Small intestine (tissue), 7 donors: ENCODE results near the gene LTO1. TPM values are rescaled to one million over a fixed set of nuclear protein-coding genes. Genes with fewer than 3 reads are reported as not detected.

Experiments
- DNase-seq, 2 donors: peaks; one replicate each; pipeline versions ENCODE4 v3.0.0 to v3.0.0-alpha.2; 2013
- FAIRE-seq: peaks from 2 replicates; lab custom pipeline; 2012; peaks lifted over from hg19 to GRCh38; lab: Jason Lieb, UNC
- H3K27ac ChIP-seq, 3 donors: one replicate each; pipeline ENCODE4 v1.5.1; 2013; ENCODE audit warnings: low read length in 2 of 3, mild to moderate bottlenecking in 2 of 3, control low read depth in 1 of 3, inconsistent platforms in 1 of 3, low read depth in 1 of 3, moderate library complexity in 1 of 3
- H3K27me3 ChIP-seq, 3 donors: one replicate each; pipeline ENCODE4 v1.6.1; 2013; ENCODE audit warnings: low read length in 3 of 3, inconsistent platforms in 1 of 3; ENCODE audit not compliant: control insufficient read depth in 3 of 3, insufficient read depth in 3 of 3
- H3K36me3 ChIP-seq, 3 donors: one replicate each; pipeline ENCODE4 v1.6.1; 2013; ENCODE audit warnings: low read length in 3 of 3, inconsistent platforms in 1 of 3, low read depth in 1 of 3, mild to moderate bottlenecking in 1 of 3, moderate library complexity in 1 of 3; ENCODE audit not compliant: control insufficient read depth in 3 of 3, insufficient read depth in 2 of 3
- H3K4me1 ChIP-seq, 3 donors: one replicate each; pipeline ENCODE4 v1.6.1; 2013; ENCODE audit warnings: low read length in 2 of 3, inconsistent platforms in 1 of 3, low read depth in 1 of 3, mild to moderate bottlenecking in 1 of 3, moderate library complexity in 1 of 3; ENCODE audit not compliant: control insufficient read depth in 3 of 3, insufficient read depth in 2 of 3
- H3K4me3 ChIP-seq, 3 donors: one replicate each; pipeline ENCODE4 v1.5.1; 2013; ENCODE audit warnings: low read length in 3 of 3, control low read depth in 1 of 3, inconsistent platforms in 1 of 3, low read depth in 1 of 3, mild to moderate bottlenecking in 1 of 3, moderate library complexity in 1 of 3
- H3K9me3 ChIP-seq, 2 donors: one replicate each; pipeline ENCODE4 v1.6.1; 2013; ENCODE audit warnings: low read depth in 1 of 2, low read length in 1 of 2; ENCODE audit not compliant: control insufficient read depth in 2 of 2, insufficient read depth in 1 of 2
- WGBS, 3 donors: extraction: QIAGEN DNeasy Blood & Tissue Kit; methylation state at CpG; one replicate each; pipeline ENCODE4 v1.1.7; 2013; 5-methylcytosine and 5-hydroxymethylcytosine counted together
- polyA plus RNA-seq, 4 donors: library from polyadenylated mRNA; stranded (reverse) in 3 of 4; unstranded in 1 of 4; fragments of 200-250 nt in 3 of 4; fragments of 120-200 nt in 1 of 4; gene quantifications; one replicate each; pipeline versions ENCODE4 v1.2.1 to v1.2.3, GENCODE V29; 2013
- donor health status: healthy with polysubstance abuse.
- donor health status: control.
- donor health status: control.
- donor health status: Bipolar disorder and iron deficiency.
- donor health status: healthy.

LTO1 gene
- polyA plus RNA-seq, 4 donors = 14.6 to 21.1 (median 17.7) TPM

GRCh38 chr11:69715446-69715845, 40.3 kb upstream of the LTO1 start:
- Histone ChIP-seq H3K4me3 (no peak overlapping the region), H3K27me3 (peaks cover 2 to 33% (median 14%) of the 10 kb centered on the region in 3 donors), H3K9me3 (no peaks in the 10 kb centered on the region), H3K27ac (no peak overlapping the region), H3K4me1 (no peaks in the 10 kb centered on the region), H3K36me3 (no peaks in the 10 kb centered on the region)
- 82 to 90% (median 84%) methylated on average over 19 of the region's 19 CpGs for WGBS, 3 donors
- DNase-seq = no peak
- no peak for FAIRE-seq

GRCh38 chr11:69711822-69712801, 37.0 kb upstream of the LTO1 start:
- 58 to 68% (median 63%) methylated on average over 28 of the region's 28 CpGs for WGBS, 3 donors
- peaks cover 0 to 22% (median 0%) of the 10 kb centered on the region in 3 donors for H3K4me1 ChIP-seq
- no peaks in the 10 kb centered on the region for H3K36me3 ChIP-seq
- FAIRE-seq (no peak), DNase-seq (no peak)
- no peaks in the 10 kb centered on the region for H3K9me3 ChIP-seq
- no peak overlapping the region for H3K27ac ChIP-seq
- H3K27me3 ChIP-seq = peaks cover 2 to 8% (median 4%) of the 10 kb centered on the region in 3 donors
- H3K4me3 ChIP-seq = no peak overlapping the region

GRCh38 chr11:69708736-69709401, 33.7 kb upstream of the LTO1 start:
- Histone ChIP-seq H3K36me3 (no peaks in the 10 kb centered on the region), H3K4me1 (peaks cover 0 to 53% (median 3%) of the 10 kb centered on the region in 3 donors), H3K27ac (peak overlapping the region in 1 of 3 donors; percentile 59), H3K27me3 (peaks cover 6 to 20% (median 19%) of the 10 kb centered on the region in 3 donors), H3K4me3 (no peak overlapping the region), H3K9me3 (no peaks in the 10 kb centered on the region)
- FAIRE-seq = no peak
- peak in 1 of 2 donors; percentile 79 for DNase-seq
- WGBS, 3 donors = 53 to 62% (median 57%) methylated on average over 15 of the region's 15 CpGs

DNA sequence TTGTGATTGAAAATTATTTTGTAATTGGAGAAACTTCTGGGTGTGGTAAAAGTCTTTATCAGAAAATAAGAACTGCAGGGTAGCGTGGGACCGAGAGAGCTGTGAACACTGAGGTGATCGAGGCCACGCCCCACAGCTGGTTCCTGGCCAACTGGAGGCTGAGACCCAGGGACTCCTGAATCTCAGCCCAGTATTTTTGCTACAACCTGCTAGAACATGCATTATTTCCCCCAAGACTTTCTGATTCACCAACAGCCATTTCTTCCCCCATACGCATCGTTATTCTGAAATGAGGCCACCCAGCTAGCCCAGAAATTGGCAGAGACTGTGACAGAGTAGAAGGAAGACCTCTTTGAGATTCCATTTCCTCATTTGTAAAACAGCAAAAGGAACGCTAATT, 32.0 kb upstream of the LTO1 start:
- H3K27ac ChIP-seq = peak overlapping the region in 1 of 3 donors; percentile 80
- H3K27me3 ChIP-seq = peaks cover 18 to 35% (median 30%) of the 10 kb centered on the region in 3 donors
- peaks cover 0 to 4% of the 10 kb centered on the region in 2 donors for H3K9me3 ChIP-seq
- H3K4me3 ChIP-seq = no peak overlapping the region
- WGBS, 3 donors = 7 to 28% (median 17%) methylated on average over 7 of the region's 7 CpGs
- no peak for FAIRE-seq
- DNase-seq = peak; percentile 27 to 45
- peaks cover 0 to 62% (median 3%) of the 10 kb centered on the region in 3 donors for H3K4me1 ChIP-seq
- H3K36me3 ChIP-seq = no peaks in the 10 kb centered on the region

- H3K4me3 ChIP-seq = peak overlapping the region in 1 of 3 donors; percentile 11
These were observed 31.0 kb upstream of the LTO1 start for GRCh38 chr11:69705901-69706787.

DNA sequence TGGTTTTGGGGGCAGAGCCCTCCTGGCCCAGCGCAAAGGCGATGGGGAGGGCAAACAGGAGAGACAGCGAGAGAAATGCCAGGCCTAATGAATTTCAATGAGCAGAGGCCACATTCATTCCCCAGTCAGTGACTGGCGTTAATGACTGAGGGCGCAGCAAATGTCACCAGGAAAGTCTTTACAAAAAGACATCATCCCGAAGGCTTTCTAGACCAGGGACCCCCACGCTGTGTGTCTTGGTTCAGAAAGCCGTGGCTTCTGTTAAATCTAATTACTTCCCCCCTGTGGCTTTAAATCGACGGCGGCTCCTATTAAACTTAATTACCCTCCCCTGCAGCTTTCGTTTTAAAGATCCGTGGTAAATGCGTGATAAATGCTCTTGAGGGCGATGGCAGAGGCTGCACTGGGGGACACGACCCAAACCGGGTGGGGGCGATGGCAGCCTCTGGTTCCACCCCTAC, 30.2 kb upstream of the LTO1 start:
- Histone ChIP-seq H3K4me3 (peak overlapping the region in 1 of 3 donors; percentile 11), H3K27ac (peak overlapping the region in 1 of 3 donors; percentile 80), H3K36me3 (no peaks in the 10 kb centered on the region), H3K4me1 (peaks cover 0 to 78% (median 3%) of the 10 kb centered on the region in 3 donors), H3K27me3 (peaks cover 21 to 50% (median 34%) of the 10 kb centered on the region in 3 donors), H3K9me3 (peaks cover 0 to 4% of the 10 kb centered on the region in 2 donors)
- WGBS, 3 donors = 6 to 13% (median 9%) methylated on average over 18 of the region's 18 CpGs
- no peak for FAIRE-seq
- peak in 1 of 2 donors; percentile 56 for DNase-seq

More at GRCh38 chr11:69705901-69706787, 31.0 kb upstream of the LTO1 start:
- peaks cover 0 to 4% of the 10 kb centered on the region in 2 donors for H3K9me3 ChIP-seq
- no peaks in the 10 kb centered on the region for H3K36me3 ChIP-seq
- WGBS, 3 donors = 33 to 48% (median 37%) methylated on average over 20 of the region's 20 CpGs
- peak overlapping the region in 1 of 3 donors; percentile 80 for H3K27ac ChIP-seq
- DNase-seq (peak; percentile 49 to 82), FAIRE-seq (no peak)
- peaks cover 21 to 44% (median 34%) of the 10 kb centered on the region in 3 donors for H3K27me3 ChIP-seq
- H3K4me1 ChIP-seq = peaks cover 0 to 70% (median 3%) of the 10 kb centered on the region in 3 donors

- 4 to 6% (median 6%) methylated on average over 51 to 63 of the region's 63 CpGs for WGBS, 3 donors
- peaks cover 21 to 50% (median 34%) of the 10 kb centered on the region in 3 donors for H3K27me3 ChIP-seq
These were observed 29.5 kb upstream of the LTO1 start for GRCh38 chr11:69704508-69705253.

More at GRCh38 chr11:69704508-69705253, 29.5 kb upstream of the LTO1 start:
- H3K36me3 ChIP-seq = no peaks in the 10 kb centered on the region
- H3K4me3 ChIP-seq = peak overlapping the region in 2 of 3 donors; percentile 6 to 22
- H3K27ac ChIP-seq = no peak overlapping the region
- H3K4me1 ChIP-seq = peaks cover 0 to 77% (median 3%) of the 10 kb centered on the region in 3 donors
- no peak for FAIRE-seq
- peak in 1 of 2 donors; percentile 68 for DNase-seq
- peaks cover 0 to 4% of the 10 kb centered on the region in 2 donors for H3K9me3 ChIP-seq
